ENCODE results near the gene SOAT1. TPM values are rescaled to one million over a fixed set of nuclear protein-coding genes. Genes with fewer than 3 reads are reported as not detected.

Gene SOAT1
- total RNA-seq, 1 donor: 37.6 TPM

GRCh38 chr1:179288977-179289376 is 4.6 kb upstream of the SOAT1 start:
- DNase-seq (ENCODE audit: low read depth): no peak
- TF ChIP-seq CTCF (IDR thresholded peaks at IDR 0.05; ENCODE audit: insufficient read depth, low read depth, low read length): no peak

DNA sequence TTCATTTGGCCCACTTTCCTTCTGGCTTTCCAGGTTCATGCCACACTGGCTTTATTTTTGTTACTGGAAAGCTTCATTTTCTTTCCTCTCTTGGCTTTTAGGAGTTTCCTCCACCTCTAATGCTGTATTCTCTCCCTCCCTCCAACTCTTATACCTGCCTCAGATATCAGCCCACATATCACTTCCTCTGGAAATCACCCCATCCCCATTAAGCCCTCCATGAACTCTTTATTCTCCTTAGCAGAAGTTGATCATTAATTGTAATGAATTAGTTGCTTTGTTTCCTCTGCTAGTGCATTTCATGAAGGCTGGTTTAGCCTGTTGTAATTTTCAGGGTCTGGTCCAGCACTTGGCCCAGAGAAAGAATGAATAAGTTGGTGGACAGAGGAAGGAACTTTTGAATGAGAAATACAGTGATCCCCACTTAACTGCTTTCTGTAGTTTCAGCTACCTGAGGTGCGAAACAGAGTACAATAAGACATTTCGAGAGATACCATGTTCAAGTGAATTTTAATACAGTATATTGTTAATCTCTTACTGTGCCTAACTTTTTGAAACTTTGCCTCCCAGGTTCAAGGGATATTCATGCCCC is 1.7 kb downstream of the SOAT1 start:
- DNase-seq (ENCODE audit: low read depth): no peak
- no peak for TF ChIP-seq CTCF (IDR thresholded peaks at IDR 0.05; ENCODE audit: insufficient read depth, low read depth, low read length)

More at GRCh38 chr1:179288977-179289376, 4.6 kb upstream of the SOAT1 start:
- no peak overlapping the region for H3K4me3 ChIP-seq (ENCODE audit: low read depth, low read length)

GRCh38 chr1:179296356-179297104 is 2.9 kb downstream of the SOAT1 start:
- TF ChIP-seq CTCF (IDR thresholded peaks at IDR 0.05; ENCODE audit: insufficient read depth, low read depth, low read length): no peak
- DNase-seq (ENCODE audit: low read depth): peak; percentile 7
- H3K4me3 ChIP-seq (ENCODE audit: low read depth, low read length): no peak overlapping the region

More for the DNA sequence above, 1.7 kb downstream of the SOAT1 start:
- H3K4me3 ChIP-seq (ENCODE audit: low read depth, low read length): peak overlapping the region; percentile 80

DNA sequence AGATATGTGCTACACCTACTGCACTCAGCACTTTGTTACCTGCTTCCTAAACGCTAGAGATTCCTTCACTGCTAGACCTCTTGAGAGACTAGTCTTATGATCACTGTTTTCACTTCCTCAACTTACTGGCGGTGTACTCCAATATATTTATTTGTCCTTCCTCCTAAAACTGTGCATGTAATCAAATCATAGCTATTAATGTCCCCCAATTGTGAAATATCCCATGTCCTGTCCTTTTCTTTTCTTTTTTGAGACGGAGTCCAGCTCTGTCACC is 3.4 kb downstream of the SOAT1 start:
- no peak for TF ChIP-seq CTCF (IDR thresholded peaks at IDR 0.05; ENCODE audit: insufficient read depth, low read depth, low read length)
- H3K4me3 ChIP-seq (ENCODE audit: low read depth, low read length): no peak overlapping the region
- DNase-seq (ENCODE audit: low read depth): no peak

DNA sequence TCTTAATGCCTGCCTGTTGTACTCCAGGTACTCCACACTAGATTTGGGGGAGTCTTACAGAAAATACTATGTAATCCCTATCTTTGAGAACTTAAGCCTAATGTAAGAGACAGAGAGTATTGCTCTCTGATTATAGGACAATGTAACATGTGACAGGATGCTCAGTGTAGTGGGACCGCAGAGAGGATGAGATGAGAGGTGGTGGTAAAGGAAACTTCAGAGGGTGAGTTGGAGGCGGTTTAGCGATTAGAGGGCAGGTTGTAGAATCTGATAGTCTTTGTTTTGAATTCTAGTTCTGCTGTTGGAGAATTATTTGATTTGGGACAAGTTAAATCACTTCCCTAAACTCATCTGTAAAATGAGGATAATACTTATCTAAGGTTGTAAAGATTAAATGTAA is 5.4 kb downstream of the SOAT1 start:
- DNase-seq (ENCODE audit: low read depth): no peak
- TF ChIP-seq CTCF (IDR thresholded peaks at IDR 0.05; ENCODE audit: insufficient read depth, low read depth, low read length): no peak
- no peak overlapping the region for H3K4me3 ChIP-seq (ENCODE audit: low read depth, low read length)

DNA sequence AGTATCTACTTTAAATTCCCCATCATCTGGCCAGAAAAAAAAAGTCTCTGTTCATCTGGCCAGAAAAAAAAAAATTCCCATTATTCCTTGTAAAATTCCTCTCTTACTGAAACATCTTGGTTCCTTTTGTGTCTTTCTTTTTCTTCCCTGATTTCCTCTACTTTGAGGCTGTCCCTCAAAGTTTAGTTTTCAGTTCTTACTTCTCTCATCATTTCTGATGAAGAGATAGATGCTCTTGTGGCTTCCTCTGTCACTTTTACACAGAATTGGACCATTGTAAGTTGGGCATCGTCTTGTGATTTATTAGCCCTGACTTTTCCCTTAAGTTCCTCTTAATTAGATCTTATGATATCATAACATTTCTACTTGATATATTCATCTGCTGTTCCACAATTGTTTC is 6.5 kb downstream of the SOAT1 start:
- no peak overlapping the region for H3K4me3 ChIP-seq (ENCODE audit: low read depth, low read length)
- TF ChIP-seq CTCF (IDR thresholded peaks at IDR 0.05; ENCODE audit: insufficient read depth, low read depth, low read length): no peak
- DNase-seq (ENCODE audit: low read depth): no peak
